Body of pancreas (tissue), 4 donors: ENCODE data around the gene TINAGL1.

Source experiments
- CTCF ChIP-seq, 7 experiments: fragments of 450-650 bp in 4 of 7; fragments of 200-600 bp in 3 of 7; sonication (generic) in 3 of 7; IDR thresholded peaks; one replicate each; pipeline ENCODE4 v1.5.1; 2016 to 2019; ENCODE audit warnings: antibody characterized with exemption in 7 of 7
- POLR2A ChIP-seq, 3 donors: fragments of 450-650 bp; IDR thresholded peaks; one replicate each; pipeline ENCODE4 v1.6.1; 2016; ENCODE audit warnings: antibody characterized with exemption in 3 of 3, mild to moderate bottlenecking in 2 of 3

- TF ChIP-seq CTCF (IDR thresholded peaks at IDR 0.05) (no peak), POLR2A (IDR thresholded peaks at IDR 0.05) (no peak)
Observed at GRCh38 chr1:31624309-31624708, 48.0 kb downstream of the TINAGL1 start.
